GM10266 (cell line): ENCODE measurements around the gene FCER1G.

Source experiments
- DNase-seq: peaks from one replicate; pipeline ENCODE4 v3.0.0; 2012; ENCODE audit errors: extremely low spot score
- CTCF ChIP-seq: IDR thresholded peaks from 2 replicates; pipeline ENCODE4 v1.5.1; 2012; ENCODE audit warnings: mild to moderate bottlenecking, low read depth; ENCODE audit not compliant: control insufficient read depth, insufficient read depth; ENCODE audit errors: missing control alignments

Gene FCER1G

GRCh38 chr1:161199506-161200139 is 15.5 kb upstream of the FCER1G start:
- no peak for DNase-seq
- TF ChIP-seq CTCF: no peak

- no peak for DNase-seq
- TF ChIP-seq CTCF: no peak
These were observed 14.6 kb upstream of the FCER1G start for GRCh38 chr1:161200421-161200991.

- no peak for DNase-seq
These were observed 13.9 kb upstream of the FCER1G start for GRCh38 chr1:161200992-161201835.

GRCh38 chr1:161201836-161202712 is 13.0 kb upstream of the FCER1G start, which contains the start of gene NDUFS2:
TSS of gene NDUFS2 (plus strand) at chr1:161202367. CDS start at chr1:161202386, 19 bp downstream.
- peak; percentile 30 for TF ChIP-seq CTCF

More at GRCh38 chr1:161200992-161201835, 13.9 kb upstream of the FCER1G start:
- TF ChIP-seq CTCF: no peak

GRCh38 chr1:161206411-161207140 is 8.5 kb upstream of the FCER1G start:
- DNase-seq: no peak
- TF ChIP-seq CTCF: no peak

More at GRCh38 chr1:161201836-161202712, 13.0 kb upstream of the FCER1G start, which contains the start of gene NDUFS2:
- peak; percentile 92 for DNase-seq

- no peak for TF ChIP-seq CTCF
- DNase-seq: no peak
These were observed 7.9 kb upstream of the FCER1G start for GRCh38 chr1:161207173-161207572.
